Fibroblast of lung (primary cell): ENCODE results near the gene SEMA5B. TPM values are rescaled to one million over a fixed set of nuclear protein-coding genes. Genes with fewer than 3 reads are reported as not detected.

ENCODE experiments used
- DNase-seq, 2 donors: peaks; one replicate each; pipeline versions ENCODE4 v3.0.0 to v3.0.0-alpha.2; 2010; ENCODE audit warnings: low read depth in 2 of 2
- H2AFZ ChIP-seq: 2 replicates; pipeline ENCODE4 v1.5.1; 2012; ENCODE audit warnings: low read length, control low read depth, inconsistent platforms
- H3K27ac ChIP-seq: 2 replicates; pipeline ENCODE4 v1.5.1; 2011; ENCODE audit warnings: low read length, control low read depth; ENCODE audit not compliant: insufficient read depth
- H3K27me3 ChIP-seq: 2 replicates; pipeline ENCODE4 v1.5.1; 2011; ENCODE audit warnings: mild to moderate bottlenecking, low read length; ENCODE audit not compliant: control insufficient read depth, insufficient read depth
- H3K36me3 ChIP-seq: 2 replicates; pipeline ENCODE4 v1.5.1; 2011; ENCODE audit warnings: low read length; ENCODE audit not compliant: control insufficient read depth, insufficient read depth
- H3K4me1 ChIP-seq: 2 replicates; pipeline ENCODE4 v1.5.1; 2011; ENCODE audit warnings: low read length; ENCODE audit not compliant: control insufficient read depth, insufficient read depth; ENCODE audit errors: extremely low read depth
- H3K4me2 ChIP-seq: 2 replicates; pipeline ENCODE4 v1.5.1; 2011; ENCODE audit warnings: low read length, control low read depth; ENCODE audit not compliant: insufficient read depth; ENCODE audit errors: extremely low read depth
- H3K4me3 ChIP-seq, 4 experiments: fragments of 200-600 bp in 1 of 4; sonication (generic) in 1 of 4; replicated peaks in 1 of 4; 2 replicates each; pipeline ENCODE4 v1.5.1; 2011 to 2016; ENCODE audit warnings: low read length in 4 of 4, low read depth in 3 of 4, mild to moderate bottlenecking in 3 of 4, control low read depth in 2 of 4, inconsistent platforms in 1 of 4, mixed read lengths in 1 of 4; ENCODE audit not compliant: insufficient read depth in 1 of 4; ENCODE audit errors: control extremely low read depth in 1 of 4
- H3K79me2 ChIP-seq: 2 replicates; pipeline ENCODE4 v1.5.1; 2012; ENCODE audit warnings: mild to moderate bottlenecking, low read length, inconsistent platforms; ENCODE audit not compliant: control insufficient read depth, insufficient read depth
- H3K9ac ChIP-seq: 2 replicates; pipeline ENCODE4 v1.5.1; 2011; ENCODE audit warnings: mild to moderate bottlenecking, low read length, control low read depth; ENCODE audit not compliant: insufficient read depth
- H3K9me3 ChIP-seq: 2 replicates; pipeline ENCODE4 v1.5.1; 2012; ENCODE audit warnings: low read depth, low read length; ENCODE audit not compliant: control insufficient read depth, insufficient read depth
- H4K20me1 ChIP-seq: 2 replicates; pipeline ENCODE4 v1.5.1; 2011; ENCODE audit warnings: low read length; ENCODE audit not compliant: control insufficient read depth, insufficient read depth; ENCODE audit errors: extremely low read depth
- EZH2 ChIP-seq: IDR thresholded peaks from 2 replicates; pipeline ENCODE4 v1.5.1; 2012; ENCODE audit warnings: low read length, control low read depth, mild to moderate bottlenecking; ENCODE audit errors: missing control alignments
- polyA plus RNA-seq, 2 donors: library from polyadenylated mRNA; depleted of rRNA in 1 of 2; stranded (reverse) in 1 of 2; unstranded in 1 of 2; fragments of >200 nt; gene quantifications; 2 replicates each; pipeline ENCODE4 v1.2.1, GENCODE V29; 2011 to 2012; ENCODE audit warnings: missing spikeins in 1 of 2
- total RNA-seq: library from RNA; depleted of rRNA; stranded (reverse); fragments of >200 nt; gene quantifications from 2 replicates; pipeline ENCODE4 v1.2.1, GENCODE V29; 2014
- TF ChIP-seq, protein P1 (sequence below), 2 donors: IDR thresholded peaks in 1 of 2; conservative IDR thresholded peaks in 1 of 2; 1 replicate in 1 of 2; 2 replicates in 1 of 2; pipeline ENCODE4 v1.5.1; 2011 to 2012; ENCODE audit warnings: low read length in 2 of 2, control low read depth in 1 of 2, inconsistent platforms in 1 of 2, low read depth in 1 of 2, mild to moderate bottlenecking in 1 of 2

SEMA5B gene
- total and polyA plus RNA-seq, 2 donors (not counting 1 experiment from before 2014, with no cell fraction given) = not detected

- no peak for DNase-seq
- H3K27ac ChIP-seq = no peak overlapping the region
- no peaks in the 10 kb centered on the region for H3K36me3 ChIP-seq
- no peak overlapping the region for H2AFZ ChIP-seq
- no peak overlapping the region for H3K9ac ChIP-seq
- no peaks in the 10 kb centered on the region for H3K79me2 ChIP-seq
- no peak for TF ChIP-seq EZH2
- TF ChIP-seq, protein P1, sequence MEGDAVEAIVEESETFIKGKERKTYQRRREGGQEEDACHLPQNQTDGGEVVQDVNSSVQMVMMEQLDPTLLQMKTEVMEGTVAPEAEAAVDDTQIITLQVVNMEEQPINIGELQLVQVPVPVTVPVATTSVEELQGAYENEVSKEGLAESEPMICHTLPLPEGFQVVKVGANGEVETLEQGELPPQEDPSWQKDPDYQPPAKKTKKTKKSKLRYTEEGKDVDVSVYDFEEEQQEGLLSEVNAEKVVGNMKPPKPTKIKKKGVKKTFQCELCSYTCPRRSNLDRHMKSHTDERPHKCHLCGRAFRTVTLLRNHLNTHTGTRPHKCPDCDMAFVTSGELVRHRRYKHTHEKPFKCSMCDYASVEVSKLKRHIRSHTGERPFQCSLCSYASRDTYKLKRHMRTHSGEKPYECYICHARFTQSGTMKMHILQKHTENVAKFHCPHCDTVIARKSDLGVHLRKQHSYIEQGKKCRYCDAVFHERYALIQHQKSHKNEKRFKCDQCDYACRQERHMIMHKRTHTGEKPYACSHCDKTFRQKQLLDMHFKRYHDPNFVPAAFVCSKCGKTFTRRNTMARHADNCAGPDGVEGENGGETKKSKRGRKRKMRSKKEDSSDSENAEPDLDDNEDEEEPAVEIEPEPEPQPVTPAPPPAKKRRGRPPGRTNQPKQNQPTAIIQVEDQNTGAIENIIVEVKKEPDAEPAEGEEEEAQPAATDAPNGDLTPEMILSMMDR (conservative IDR thresholded peaks at IDR 0.05 in 1 of 2, IDR thresholded peaks at IDR 0.05 in 1 of 2; ENCODE audit: low read depth in 1 of 2, low read length in 2 of 2) = no peak
- no peak overlapping the region for H3K4me3 ChIP-seq
- H3K4me2 ChIP-seq = no peak overlapping the region
- peaks cover 16% of the 10 kb centered on the region for H3K27me3 ChIP-seq
- no peaks in the 10 kb centered on the region for H4K20me1 ChIP-seq
- H3K4me1 ChIP-seq = no peaks in the 10 kb centered on the region
- no peaks in the 10 kb centered on the region for H3K9me3 ChIP-seq
Observed at GRCh38 chr3:122913539-122914100, 113.9 kb downstream of the SEMA5B start.

DNA sequence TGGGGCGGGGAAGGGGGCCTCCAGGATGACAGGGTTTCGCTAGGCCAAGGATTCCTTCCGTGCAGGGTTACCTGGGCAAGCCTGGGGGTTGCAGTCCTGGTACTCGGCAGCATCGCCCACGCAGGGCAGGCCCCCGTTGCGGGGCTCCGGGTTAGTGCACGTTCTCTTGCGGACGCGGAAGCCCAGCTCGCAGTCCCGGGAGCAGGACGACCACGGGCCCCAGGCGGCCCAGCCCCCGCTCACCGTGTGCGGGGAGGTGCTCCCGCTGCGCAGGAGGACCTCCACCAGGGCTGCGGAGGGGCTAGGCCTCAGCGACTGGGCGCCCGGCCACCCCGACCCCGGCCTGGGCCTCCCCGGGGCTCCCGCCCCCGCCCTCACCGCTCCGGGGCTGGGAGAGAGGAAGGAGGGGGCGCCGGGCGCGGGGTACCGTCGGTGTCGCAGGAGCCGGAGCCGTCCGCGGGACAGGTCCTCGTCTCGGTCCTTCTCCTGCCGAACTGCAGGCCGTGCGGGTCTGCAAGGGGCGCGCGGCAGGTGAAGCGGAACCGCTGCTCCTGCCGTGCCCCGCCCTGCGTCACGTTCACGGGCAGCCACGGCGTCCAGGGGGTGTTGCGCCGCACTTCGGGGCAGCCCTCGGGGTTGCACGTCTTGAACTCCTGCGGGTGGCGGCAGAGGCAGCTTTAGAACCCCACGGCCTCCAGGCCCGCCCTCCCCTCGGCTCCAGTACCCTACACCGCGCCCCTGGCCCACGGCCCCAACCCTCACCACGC is 114.6 kb downstream of the SEMA5B start:
- Histone ChIP-seq H3K4me1 (no peaks in the 10 kb centered on the region), H2AFZ (no peak overlapping the region), H3K4me3 (no peak overlapping the region), H3K27ac (no peak overlapping the region), H3K9me3 (no peaks in the 10 kb centered on the region), H3K9ac (no peak overlapping the region), H3K27me3 (peaks cover 13% of the 10 kb centered on the region), H3K4me2 (no peak overlapping the region), H3K36me3 (no peaks in the 10 kb centered on the region), H4K20me1 (no peaks in the 10 kb centered on the region), H3K79me2 (no peaks in the 10 kb centered on the region)
- DNase-seq = no peak
- TF ChIP-seq EZH2 = no peak
- TF ChIP-seq, protein P1 (conservative IDR thresholded peaks at IDR 0.05 in 1 of 2, IDR thresholded peaks at IDR 0.05 in 1 of 2; ENCODE audit: low read depth in 1 of 2, low read length in 2 of 2) = no peak

GRCh38 chr3:122911901-122912300 is 115.7 kb downstream of the SEMA5B start:
- TF ChIP-seq, protein P1 (conservative IDR thresholded peaks at IDR 0.05 in 1 of 2, IDR thresholded peaks at IDR 0.05 in 1 of 2; ENCODE audit: low read depth in 1 of 2, low read length in 2 of 2) = no peak
- TF ChIP-seq EZH2 = no peak
- H4K20me1 ChIP-seq = no peaks in the 10 kb centered on the region
- no peaks in the 10 kb centered on the region for H3K9me3 ChIP-seq
- H3K9ac ChIP-seq = no peak overlapping the region
- no peaks in the 10 kb centered on the region for H3K79me2 ChIP-seq
- H3K4me1 ChIP-seq = no peaks in the 10 kb centered on the region
- H3K36me3 ChIP-seq = no peaks in the 10 kb centered on the region
- H3K27me3 ChIP-seq = peaks cover 11% of the 10 kb centered on the region
- no peak overlapping the region for H3K4me3 ChIP-seq
- DNase-seq = no peak
- no peak overlapping the region for H2AFZ ChIP-seq
- no peak overlapping the region for H3K27ac ChIP-seq
- H3K4me2 ChIP-seq = no peak overlapping the region
